ENCODE data around the gene CCDC83. TPM values are rescaled to one million over a fixed set of nuclear protein-coding genes. Genes with fewer than 3 reads are reported as not detected.

The CCDC83 gene
- total RNA-seq, 1 experiment from 2014 or later = not detected

DNA sequence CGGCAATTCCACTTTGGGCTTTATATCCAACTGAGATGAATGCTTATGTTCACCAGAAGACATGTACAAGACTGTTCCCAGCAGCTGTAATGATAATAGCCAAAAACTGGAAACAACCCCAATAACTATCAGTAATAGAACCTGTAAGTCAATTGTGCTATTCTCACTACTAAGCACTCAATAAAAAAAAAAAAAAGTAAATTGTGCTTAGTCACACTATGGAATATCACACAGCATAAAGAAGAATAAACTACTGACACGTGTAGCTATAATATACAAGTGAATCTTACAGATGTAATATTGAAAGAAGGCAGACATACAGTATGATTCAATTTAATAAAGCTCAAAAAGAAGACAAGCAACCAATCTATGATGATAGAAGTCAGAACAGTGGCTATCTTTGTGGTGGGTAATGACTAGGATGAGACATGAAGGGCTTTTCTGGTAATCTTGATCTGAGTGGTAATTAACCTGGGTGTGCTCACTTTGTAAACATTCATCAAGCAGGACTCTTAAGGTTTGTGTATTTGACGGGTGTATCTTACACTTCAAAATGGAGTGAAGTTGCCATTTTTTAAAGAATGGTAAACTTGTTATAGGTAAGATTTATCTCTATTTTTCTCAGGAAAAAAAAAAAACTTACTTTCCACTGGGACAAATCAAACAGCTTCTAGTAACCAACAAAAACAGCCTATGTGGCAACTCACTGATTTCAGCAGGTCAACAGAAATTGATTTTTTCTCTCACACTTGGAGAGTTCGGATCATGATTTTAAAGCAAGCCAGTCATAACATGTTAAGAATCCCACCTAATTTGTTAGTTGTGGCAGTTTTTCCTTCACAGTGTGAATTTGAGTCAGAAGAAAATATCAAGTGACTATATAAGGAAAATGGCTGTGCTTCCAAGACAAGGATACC, 84.2 kb downstream of the CCDC83 start:
- Histone ChIP-seq H3K9me3 (peaks cover 3% of the 10 kb centered on the region; the same call in 1 of the 2 replicates), H3K4me1 (no peaks in the 10 kb centered on the region), H3K27me3 (replicated peaks; ENCODE audit: control insufficient read depth, insufficient read depth, low read length) (no peaks in the 10 kb centered on the region), H3K36me3 (ENCODE audit: control insufficient read depth, insufficient read depth, low read length) (no peaks in the 10 kb centered on the region), H3K4me3 (ENCODE audit: low read depth, low read length) (no peak overlapping the region)
- Mint-ChIP-seq H3K36me3 (ENCODE audit: insufficient read depth, unreplicated experiment) (no peaks in the 10 kb centered on the region), H3K27ac (ENCODE audit: unreplicated experiment) (no peak overlapping the region), H3K4me1 (ENCODE audit: low read depth, unreplicated experiment) (peaks cover 6% of the 10 kb centered on the region), H3K4me3 (ENCODE audit: unreplicated experiment) (no peak overlapping the region), H3K27me3 (ENCODE audit: insufficient read depth, unreplicated experiment) (no peaks in the 10 kb centered on the region), H3K9me3 (ENCODE audit: unreplicated experiment) (peaks cover 10% of the 10 kb centered on the region)
- TF ChIP-seq, protein P1, sequence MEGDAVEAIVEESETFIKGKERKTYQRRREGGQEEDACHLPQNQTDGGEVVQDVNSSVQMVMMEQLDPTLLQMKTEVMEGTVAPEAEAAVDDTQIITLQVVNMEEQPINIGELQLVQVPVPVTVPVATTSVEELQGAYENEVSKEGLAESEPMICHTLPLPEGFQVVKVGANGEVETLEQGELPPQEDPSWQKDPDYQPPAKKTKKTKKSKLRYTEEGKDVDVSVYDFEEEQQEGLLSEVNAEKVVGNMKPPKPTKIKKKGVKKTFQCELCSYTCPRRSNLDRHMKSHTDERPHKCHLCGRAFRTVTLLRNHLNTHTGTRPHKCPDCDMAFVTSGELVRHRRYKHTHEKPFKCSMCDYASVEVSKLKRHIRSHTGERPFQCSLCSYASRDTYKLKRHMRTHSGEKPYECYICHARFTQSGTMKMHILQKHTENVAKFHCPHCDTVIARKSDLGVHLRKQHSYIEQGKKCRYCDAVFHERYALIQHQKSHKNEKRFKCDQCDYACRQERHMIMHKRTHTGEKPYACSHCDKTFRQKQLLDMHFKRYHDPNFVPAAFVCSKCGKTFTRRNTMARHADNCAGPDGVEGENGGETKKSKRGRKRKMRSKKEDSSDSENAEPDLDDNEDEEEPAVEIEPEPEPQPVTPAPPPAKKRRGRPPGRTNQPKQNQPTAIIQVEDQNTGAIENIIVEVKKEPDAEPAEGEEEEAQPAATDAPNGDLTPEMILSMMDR (IDR thresholded peaks at IDR 0.05; ENCODE audit: insufficient read depth in 1 of 2, low read depth in 1 of 2, low read length in 1 of 2, severe bottlenecking in 1 of 2, unreplicated experiment in 1 of 2) = no peak
- ChIA-PET CTCF (no interaction called here), POLR2A (no interaction called here)
- no peak for DNase-seq
- no TSS peak for BruUV-seq (replicated peaks)
- intact Hi-C loops (cut with micrococcal nuclease; ENCODE audit: unreplicated experiment) = loop anchor here (2.0 to 10.0 kb wide), 3 partner anchors 245 to 345 kb away; no protein-coding TSS in a partner anchor

DNA sequence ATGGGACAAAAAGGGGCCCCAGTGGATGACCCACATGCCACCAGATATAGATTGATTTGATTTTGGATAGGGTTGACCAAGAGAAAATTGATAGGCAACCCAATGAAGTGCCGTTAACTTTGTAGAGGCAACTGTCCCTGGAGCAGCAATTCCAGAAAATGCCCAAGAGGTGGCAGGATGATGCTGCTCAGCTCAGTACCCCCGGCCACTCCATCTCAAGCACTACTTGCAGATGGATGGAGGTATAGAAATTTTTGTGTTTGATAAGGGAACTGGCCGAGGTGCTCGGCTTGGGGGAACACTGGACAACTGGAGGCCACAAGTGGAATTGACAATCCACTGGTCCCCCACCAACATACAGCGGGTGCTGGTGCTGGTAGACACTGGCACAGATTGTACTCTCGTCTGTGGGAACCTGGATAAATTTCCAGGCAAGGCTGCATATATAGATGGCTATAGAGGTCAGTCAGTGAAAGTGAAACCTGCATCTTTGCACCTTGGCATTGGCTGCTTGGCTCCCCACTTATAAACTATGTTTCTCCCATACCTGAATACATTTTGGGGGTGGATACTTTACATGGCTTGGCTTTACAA, 86.3 kb downstream of the CCDC83 start:
- no peak overlapping the region for H3K4me3 Mint-ChIP-seq (ENCODE audit: unreplicated experiment)
- H3K27ac Mint-ChIP-seq (ENCODE audit: unreplicated experiment) = no peak overlapping the region
- intact Hi-C loops (cut with micrococcal nuclease; ENCODE audit: unreplicated experiment) = loop anchor here (1.0 to 10.0 kb wide), 8 partner anchors 86 to 478 kb away; partner anchors contain the start of gene CCDC83
- CTCF ChIA-PET = no interaction called here
- Histone ChIP-seq H3K9me3 (peaks cover 14% of the 10 kb centered on the region; the same call in 1 of the 2 replicates), H3K4me1 (no peaks in the 10 kb centered on the region), H3K36me3 (ENCODE audit: control insufficient read depth, insufficient read depth, low read length) (no peaks in the 10 kb centered on the region), H3K27me3 (replicated peaks; ENCODE audit: control insufficient read depth, insufficient read depth, low read length) (no peaks in the 10 kb centered on the region), H3K4me3 (ENCODE audit: low read depth, low read length) (no peak overlapping the region)
- peaks cover 6% of the 10 kb centered on the region for H3K4me1 Mint-ChIP-seq (ENCODE audit: low read depth, unreplicated experiment)
- BruUV-seq (replicated peaks) = no TSS peak
- peaks cover 10% of the 10 kb centered on the region for H3K9me3 Mint-ChIP-seq (ENCODE audit: unreplicated experiment)
- TF ChIP-seq, protein P1 (IDR thresholded peaks at IDR 0.05; ENCODE audit: insufficient read depth in 1 of 2, low read depth in 1 of 2, low read length in 1 of 2, severe bottlenecking in 1 of 2, unreplicated experiment in 1 of 2) = peak; percentile 80 to 81
- POLR2A ChIA-PET = no interaction called here
- H3K27me3 Mint-ChIP-seq (ENCODE audit: insufficient read depth, unreplicated experiment) = no peaks in the 10 kb centered on the region
- peak; percentile 75 to 78 for DNase-seq
- no peaks in the 10 kb centered on the region for H3K36me3 Mint-ChIP-seq (ENCODE audit: insufficient read depth, unreplicated experiment)

DNA sequence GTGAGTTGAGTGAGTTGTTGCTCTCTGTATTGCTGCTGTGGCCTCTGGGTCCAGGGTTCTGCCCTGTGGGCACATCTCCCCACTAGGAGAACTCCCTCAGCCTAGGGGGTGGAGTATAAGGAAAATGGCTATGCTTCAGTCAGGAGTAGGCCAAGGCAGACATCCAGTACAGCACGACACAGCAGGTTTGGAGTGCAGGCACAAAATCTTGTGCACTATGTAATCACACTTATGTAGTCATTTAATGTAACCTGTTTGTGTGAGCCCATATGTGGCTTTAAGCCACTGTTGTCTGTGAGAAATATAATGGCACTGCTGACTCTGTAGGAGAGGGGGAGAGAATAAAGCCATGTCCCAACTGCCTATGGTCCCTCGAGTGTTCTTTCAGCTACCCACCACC, 90.1 kb downstream of the CCDC83 start:
- peaks cover 5% of the 10 kb centered on the region for H3K4me1 Mint-ChIP-seq (ENCODE audit: low read depth, unreplicated experiment)

More for the DNA sequence above, 90.1 kb downstream of the CCDC83 start:
- TF ChIP-seq, protein P1 (IDR thresholded peaks at IDR 0.05; ENCODE audit: insufficient read depth in 1 of 2, low read depth in 1 of 2, low read length in 1 of 2, severe bottlenecking in 1 of 2, unreplicated experiment in 1 of 2) = no peak
- H3K36me3 Mint-ChIP-seq (ENCODE audit: insufficient read depth, unreplicated experiment) = peaks cover 13% of the 10 kb centered on the region
- no peaks in the 10 kb centered on the region for H3K27me3 Mint-ChIP-seq (ENCODE audit: insufficient read depth, unreplicated experiment)
- no TSS peak for BruUV-seq (replicated peaks)
- Histone ChIP-seq H3K9me3 (peaks cover 14% of the 10 kb centered on the region; the same call in 1 of the 2 replicates), H3K36me3 (ENCODE audit: control insufficient read depth, insufficient read depth, low read length) (no peaks in the 10 kb centered on the region), H3K4me3 (ENCODE audit: low read depth, low read length) (no peak overlapping the region), H3K4me1 (peaks cover 9% of the 10 kb centered on the region; the same call in 1 of the 2 replicates), H3K27me3 (replicated peaks; ENCODE audit: control insufficient read depth, insufficient read depth, low read length) (no peaks in the 10 kb centered on the region)
- H3K9me3 Mint-ChIP-seq (ENCODE audit: unreplicated experiment) = no peaks in the 10 kb centered on the region
- H3K27ac Mint-ChIP-seq (ENCODE audit: unreplicated experiment) = no peak overlapping the region
- no peak for DNase-seq
- ChIA-PET POLR2A (no interaction called here), CTCF (no interaction called here)
- no peak overlapping the region for H3K4me3 Mint-ChIP-seq (ENCODE audit: unreplicated experiment)
- intact Hi-C loops (cut with micrococcal nuclease; ENCODE audit: unreplicated experiment) = loop anchor here (10.0 kb wide), 2 partner anchors 250 to 350 kb away; no protein-coding TSS in a partner anchor

Data from Caco-2 (cell line).